ENCODE results near the gene ANKS3.

DNA sequence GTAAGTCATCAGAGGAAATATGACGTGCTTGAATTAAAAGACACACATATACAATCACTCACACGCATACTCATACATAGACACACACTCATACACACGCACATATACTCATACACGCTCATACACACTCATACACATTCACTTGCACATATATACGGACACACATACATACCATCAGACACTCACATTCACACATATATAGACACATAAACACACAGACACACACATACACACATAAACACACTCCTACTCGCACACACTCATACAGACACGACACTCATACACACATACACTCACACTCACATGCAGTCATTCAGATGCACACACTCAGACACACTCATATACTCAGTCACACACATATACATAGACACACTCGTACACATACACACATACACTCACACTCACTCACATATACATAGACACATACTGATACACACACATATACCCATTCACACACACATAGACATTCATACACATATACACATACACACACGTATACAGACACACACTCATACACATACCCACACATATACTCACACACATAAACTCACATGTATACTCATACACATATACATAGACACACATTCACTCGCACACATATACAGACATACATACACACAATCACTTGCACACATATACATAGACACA is 65.6 kb downstream of the ANKS3 start:
- TF ChIP-seq CTCF (IDR thresholded peaks at IDR 0.05) = no peak
- no peak for TF ChIP-seq ZFX (IDR thresholded peaks at IDR 0.05; ENCODE audit: borderline replicate concordance)
